ENCODE results near the gene SNAP47. TPM values are rescaled to one million over a fixed set of nuclear protein-coding genes. Genes with fewer than 3 reads are reported as not detected.
A peak's percentile ranks its signal among the peaks of the same experiment; 100 is the strongest.

Gene SNAP47
- polyA plus RNA-seq, 2 of the 4 experiments (the other 2 are of a cell fraction), result 29.6 to 39.5 TPM

DNA sequence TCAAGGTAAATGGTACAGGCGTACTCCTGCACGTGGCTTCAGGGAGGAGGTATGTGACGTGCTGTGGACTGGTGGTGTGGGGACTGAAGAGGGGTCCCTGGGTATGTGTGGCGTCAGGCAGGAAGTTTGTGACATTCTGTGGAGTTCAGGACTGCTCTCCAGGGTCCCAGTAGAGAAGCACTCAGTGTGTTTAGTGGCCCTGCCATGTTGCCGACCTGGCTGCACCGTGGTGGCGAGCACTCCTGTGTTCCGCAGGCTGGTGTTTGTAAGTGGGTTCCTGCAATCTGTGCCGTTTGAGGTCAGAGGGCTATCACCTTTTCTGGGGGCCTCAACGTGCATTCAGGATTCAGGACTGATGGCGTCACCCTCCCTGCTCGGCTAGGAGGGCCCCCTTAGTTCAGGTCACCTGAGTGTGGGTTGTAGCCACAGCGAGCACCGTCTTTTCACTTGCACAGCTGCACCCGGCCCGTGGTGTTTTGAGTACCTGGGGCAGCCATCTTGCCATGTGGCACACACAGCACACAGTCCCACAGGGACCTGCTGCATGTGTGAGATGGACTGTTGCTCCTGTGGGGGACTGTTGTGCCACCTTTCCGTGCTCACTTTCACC, 26.5 kb downstream of the SNAP47 start:
- FAIRE-seq, result no peak
- 79% methylated on average over 17 of the region's 17 CpGs for WGBS (ENCODE audit: missing lambda C conversion rate)
- POLR2A ChIA-PET, result no interaction called here
- Histone ChIP-seq H3K4me1 (peaks cover 34% of the 10 kb centered on the region), H3K4me2 (no peak overlapping the region), H3K9me3 (no peaks in the 10 kb centered on the region), H3K4me3 (no peak overlapping the region), H3K27ac (no peak overlapping the region)
- CTCF ChIA-PET, result interaction anchor here (0.6 to 9.8 kb wide), 34 partner anchors 8 to 1566 kb away, joined by 3 to 166 read pairs (median 4); partner anchors contain the start of genes JMJD4 and WNT9A
- ATAC-seq, result peak; percentile 17 to 28; a peak in 4 of 6 replicates
- no peak for TF ChIP-seq RARB (CRISPR knock-in tag; IDR thresholded peaks at IDR 0.05)
- no peak for TF ChIP-seq TFCP2L1 (CRISPR knock-in tag; IDR thresholded peaks at IDR 0.05)
- no peak for TF ChIP-seq FOXS1 (CRISPR knock-in tag; IDR thresholded peaks at IDR 0.05)
- TF ChIP-seq TP53 (CRISPR knock-in tag; IDR thresholded peaks at IDR 0.05), result no peak
- no peak for TF ChIP-seq POLR2AphosphoS2 (conservative IDR thresholded peaks at IDR 0.05; ENCODE audit: low read length)
- TF ChIP-seq, protein P1, sequence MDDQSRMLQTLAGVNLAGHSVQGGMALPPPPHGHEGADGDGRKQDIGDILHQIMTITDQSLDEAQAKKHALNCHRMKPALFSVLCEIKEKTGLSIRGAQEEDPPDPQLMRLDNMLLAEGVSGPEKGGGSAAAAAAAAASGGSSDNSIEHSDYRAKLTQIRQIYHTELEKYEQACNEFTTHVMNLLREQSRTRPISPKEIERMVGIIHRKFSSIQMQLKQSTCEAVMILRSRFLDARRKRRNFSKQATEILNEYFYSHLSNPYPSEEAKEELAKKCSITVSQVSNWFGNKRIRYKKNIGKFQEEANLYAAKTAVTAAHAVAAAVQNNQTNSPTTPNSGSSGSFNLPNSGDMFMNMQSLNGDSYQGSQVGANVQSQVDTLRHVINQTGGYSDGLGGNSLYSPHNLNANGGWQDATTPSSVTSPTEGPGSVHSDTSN (IDR thresholded peaks at IDR 0.05), result no peak
- TF ChIP-seq, protein P2, sequence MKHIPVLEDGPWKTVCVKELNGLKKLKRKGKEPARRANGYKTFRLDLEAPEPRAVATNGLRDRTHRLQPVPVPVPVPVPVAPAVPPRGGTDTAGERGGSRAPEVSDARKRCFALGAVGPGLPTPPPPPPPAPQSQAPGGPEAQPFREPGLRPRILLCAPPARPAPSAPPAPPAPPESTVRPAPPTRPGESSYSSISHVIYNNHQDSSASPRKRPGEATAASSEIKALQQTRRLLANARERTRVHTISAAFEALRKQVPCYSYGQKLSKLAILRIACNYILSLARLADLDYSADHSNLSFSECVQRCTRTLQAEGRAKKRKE (CRISPR knock-in tag; IDR thresholded peaks at IDR 0.05; ENCODE audit: low read depth), result no peak
- no peak for TF ChIP-seq ZFP36 (IDR thresholded peaks at IDR 0.05; ENCODE audit: borderline replicate concordance, partially characterized antibody)
- no peak for TF ChIP-seq BHLHE40 (IDR thresholded peaks at IDR 0.05; ENCODE audit: low read depth, low read length)
- TF ChIP-seq CEBPB (IDR thresholded peaks at IDR 0.05), result no peak
- TF ChIP-seq KDM1A (IDR thresholded peaks at IDR 0.05; ENCODE audit: low read depth), result no peak
- TF ChIP-seq CBX8 (IDR thresholded peaks at IDR 0.05), result no peak
- no peak for DNase-seq (ENCODE audit: low read depth in 1 of 2, low spot score in 1 of 2)

DNA sequence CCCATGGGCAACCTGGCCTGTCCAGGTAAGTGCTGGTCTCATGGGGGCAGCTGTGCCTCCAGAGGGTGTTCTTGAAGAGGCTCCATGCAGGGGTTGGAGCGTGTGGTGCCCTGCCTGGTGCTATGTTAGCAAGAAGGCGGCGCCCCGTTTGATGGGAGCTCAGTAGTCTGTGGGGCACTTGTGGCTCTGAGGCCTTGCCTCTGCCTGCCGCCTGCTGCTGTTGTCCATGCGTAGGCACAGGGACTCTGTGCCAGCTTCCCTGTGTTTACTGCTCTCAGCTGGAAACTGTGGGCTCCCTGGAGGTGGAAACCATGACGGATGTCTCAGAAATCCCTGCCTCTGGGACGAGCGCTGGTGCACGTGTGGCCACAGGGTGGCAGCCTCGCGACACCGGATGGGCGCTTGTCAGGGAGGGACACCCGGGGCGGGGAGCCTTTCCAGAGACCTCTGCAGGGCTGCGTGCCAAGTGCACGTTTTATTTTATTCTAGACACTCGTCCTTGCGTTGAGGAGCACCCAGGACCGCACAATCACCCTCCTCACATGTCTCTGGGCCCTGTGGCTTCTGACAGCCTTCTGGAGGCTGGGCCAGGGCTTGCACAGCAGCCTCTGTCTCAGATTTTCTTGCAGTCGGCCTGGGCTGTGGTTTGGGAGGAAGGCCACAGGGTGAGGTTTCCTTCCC, 27.1 kb downstream of the SNAP47 start:
- no peaks in the 10 kb centered on the region for H3K9me3 ChIP-seq
- H3K4me3 ChIP-seq, result no peak overlapping the region
- H3K27ac ChIP-seq, result peak overlapping the region; percentile 62 to 74; a peak in 3 of 6 replicates
- POLR2A ChIA-PET, result no interaction called here
- DNase-seq (ENCODE audit: low read depth in 1 of 2, low spot score in 1 of 2) (peak; percentile 79 to 98), ATAC-seq (peak; percentile 86 to 95), FAIRE-seq (peak; percentile 23)
- H3K4me1 ChIP-seq, result peaks cover 34% of the 10 kb centered on the region
- peak overlapping the region; percentile 53 for H3K4me2 ChIP-seq
- TF ChIP-seq RAD21 (conservative IDR thresholded peaks at IDR 0.05 in 1 of 2, IDR thresholded peaks at IDR 0.05 in 1 of 2) (peak; percentile 91 to 94), SMC3 (IDR thresholded peaks at IDR 0.05) (peak; percentile 93)
- TF ChIP-seq, protein P3, sequence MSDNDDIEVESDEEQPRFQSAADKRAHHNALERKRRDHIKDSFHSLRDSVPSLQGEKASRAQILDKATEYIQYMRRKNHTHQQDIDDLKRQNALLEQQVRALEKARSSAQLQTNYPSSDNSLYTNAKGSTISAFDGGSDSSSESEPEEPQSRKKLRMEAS (IDR thresholded peaks at IDR 0.05), result peak; percentile 72
- TF ChIP-seq, protein P4, sequence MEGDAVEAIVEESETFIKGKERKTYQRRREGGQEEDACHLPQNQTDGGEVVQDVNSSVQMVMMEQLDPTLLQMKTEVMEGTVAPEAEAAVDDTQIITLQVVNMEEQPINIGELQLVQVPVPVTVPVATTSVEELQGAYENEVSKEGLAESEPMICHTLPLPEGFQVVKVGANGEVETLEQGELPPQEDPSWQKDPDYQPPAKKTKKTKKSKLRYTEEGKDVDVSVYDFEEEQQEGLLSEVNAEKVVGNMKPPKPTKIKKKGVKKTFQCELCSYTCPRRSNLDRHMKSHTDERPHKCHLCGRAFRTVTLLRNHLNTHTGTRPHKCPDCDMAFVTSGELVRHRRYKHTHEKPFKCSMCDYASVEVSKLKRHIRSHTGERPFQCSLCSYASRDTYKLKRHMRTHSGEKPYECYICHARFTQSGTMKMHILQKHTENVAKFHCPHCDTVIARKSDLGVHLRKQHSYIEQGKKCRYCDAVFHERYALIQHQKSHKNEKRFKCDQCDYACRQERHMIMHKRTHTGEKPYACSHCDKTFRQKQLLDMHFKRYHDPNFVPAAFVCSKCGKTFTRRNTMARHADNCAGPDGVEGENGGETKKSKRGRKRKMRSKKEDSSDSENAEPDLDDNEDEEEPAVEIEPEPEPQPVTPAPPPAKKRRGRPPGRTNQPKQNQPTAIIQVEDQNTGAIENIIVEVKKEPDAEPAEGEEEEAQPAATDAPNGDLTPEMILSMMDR (IDR thresholded peaks at IDR 0.05), result peak; percentile 89
- TF ChIP-seq, protein P5, sequence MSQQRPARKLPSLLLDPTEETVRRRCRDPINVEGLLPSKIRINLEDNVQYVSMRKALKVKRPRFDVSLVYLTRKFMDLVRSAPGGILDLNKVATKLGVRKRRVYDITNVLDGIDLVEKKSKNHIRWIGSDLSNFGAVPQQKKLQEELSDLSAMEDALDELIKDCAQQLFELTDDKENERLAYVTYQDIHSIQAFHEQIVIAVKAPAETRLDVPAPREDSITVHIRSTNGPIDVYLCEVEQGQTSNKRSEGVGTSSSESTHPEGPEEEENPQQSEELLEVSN (IDR thresholded peaks at IDR 0.05; ENCODE audit: borderline replicate concordance, low read depth), result no peak
- WGBS (ENCODE audit: missing lambda C conversion rate), result 26% methylated on average over 20 of the region's 22 CpGs
- CTCF ChIA-PET, result interaction anchor here (0.6 to 9.8 kb wide), 43 partner anchors 7 to 1565 kb away, joined by 3 to 166 read pairs (median 4); partner anchors contain the start of genes JMJD4 and WNT9A
